Measurements from ENCODE around the gene DISC1. TPM values are rescaled to one million over a fixed set of nuclear protein-coding genes. Genes with fewer than 3 reads are reported as not detected.

The DISC1 gene
- total RNA-seq, 1 experiment from 2014 or later = 1.8 TPM

DNA sequence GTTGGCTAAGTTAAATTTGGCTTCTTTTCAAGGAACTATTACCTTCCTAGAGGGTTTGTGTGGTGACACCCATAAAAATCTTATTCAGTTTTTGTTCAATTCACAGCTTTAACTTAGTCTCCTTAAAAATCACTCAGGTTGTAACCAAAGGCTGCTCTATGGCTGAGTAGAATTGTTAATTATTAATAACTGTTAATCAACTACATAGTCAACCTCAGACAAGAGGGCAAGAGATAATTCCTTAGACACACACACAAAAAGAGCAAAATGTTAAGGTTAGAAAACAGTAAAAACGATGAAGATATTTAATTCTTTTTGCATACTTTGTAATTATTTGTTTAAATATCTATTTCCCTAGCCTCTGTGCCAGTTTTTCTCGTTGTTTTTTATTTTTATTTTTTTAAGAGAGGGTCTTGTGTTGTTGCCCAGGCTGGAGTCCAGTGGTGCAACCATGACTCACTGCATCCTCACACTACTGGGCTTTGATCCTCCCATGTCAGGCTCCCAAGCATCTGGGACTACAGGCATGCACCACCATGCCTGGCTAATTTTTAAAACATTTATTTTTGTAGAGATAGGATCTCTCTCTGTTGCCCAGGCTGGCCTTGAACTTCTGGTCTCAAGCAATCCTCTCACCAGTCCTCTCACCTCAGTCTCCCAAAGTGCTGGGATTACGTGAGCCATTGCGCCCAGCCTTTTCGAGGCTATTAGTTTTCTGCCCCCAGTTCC lies 215.2 kb downstream of the DISC1 start:
- H3K27me3 ChIP-seq (replicated peaks; ENCODE audit: insufficient read depth, low read depth, low read length, poor library complexity) = no peaks in the 10 kb centered on the region
- no peaks in the 10 kb centered on the region for H3K4me1 ChIP-seq (ENCODE audit: insufficient read depth, low read length, poor library complexity, severe bottlenecking)
- TF ChIP-seq, protein P1, sequence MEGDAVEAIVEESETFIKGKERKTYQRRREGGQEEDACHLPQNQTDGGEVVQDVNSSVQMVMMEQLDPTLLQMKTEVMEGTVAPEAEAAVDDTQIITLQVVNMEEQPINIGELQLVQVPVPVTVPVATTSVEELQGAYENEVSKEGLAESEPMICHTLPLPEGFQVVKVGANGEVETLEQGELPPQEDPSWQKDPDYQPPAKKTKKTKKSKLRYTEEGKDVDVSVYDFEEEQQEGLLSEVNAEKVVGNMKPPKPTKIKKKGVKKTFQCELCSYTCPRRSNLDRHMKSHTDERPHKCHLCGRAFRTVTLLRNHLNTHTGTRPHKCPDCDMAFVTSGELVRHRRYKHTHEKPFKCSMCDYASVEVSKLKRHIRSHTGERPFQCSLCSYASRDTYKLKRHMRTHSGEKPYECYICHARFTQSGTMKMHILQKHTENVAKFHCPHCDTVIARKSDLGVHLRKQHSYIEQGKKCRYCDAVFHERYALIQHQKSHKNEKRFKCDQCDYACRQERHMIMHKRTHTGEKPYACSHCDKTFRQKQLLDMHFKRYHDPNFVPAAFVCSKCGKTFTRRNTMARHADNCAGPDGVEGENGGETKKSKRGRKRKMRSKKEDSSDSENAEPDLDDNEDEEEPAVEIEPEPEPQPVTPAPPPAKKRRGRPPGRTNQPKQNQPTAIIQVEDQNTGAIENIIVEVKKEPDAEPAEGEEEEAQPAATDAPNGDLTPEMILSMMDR (conservative IDR thresholded peaks at IDR 0.05; ENCODE audit: low read depth, low read length) = no peak
- no peak for TF ChIP-seq EZH2 (IDR thresholded peaks at IDR 0.05; ENCODE audit: borderline replicate concordance, low read depth, low read length, poor library complexity, severe bottlenecking)
- ChIA-PET POLR2A (ENCODE audit: low non-redundant PET) (no interaction called here), CTCF (no interaction called here)
- intact Hi-C loops (cut with micrococcal nuclease; ENCODE audit: unreplicated experiment) = no loop called here
- H3K27ac ChIP-seq (ENCODE audit: low read depth, low read length, poor library complexity, severe bottlenecking) = no peak overlapping the region
- no TSS peak for BruUV-seq (replicated peaks)
- no peak overlapping the region for H3K4me3 ChIP-seq (ENCODE audit: low read depth, low read length, poor library complexity, severe bottlenecking)
- H3K9me3 ChIP-seq (ENCODE audit: low read depth, low read length, poor library complexity, severe bottlenecking) = no peaks in the 10 kb centered on the region
- no peaks in the 10 kb centered on the region for H3K36me3 ChIP-seq (ENCODE audit: insufficient read depth, low read length, poor library complexity, severe bottlenecking)
- no peak for DNase-seq (ENCODE audit: low spot score)

GRCh38 chr1:231842441-231842840 lies 215.9 kb downstream of the DISC1 start:
- H3K27me3 ChIP-seq (replicated peaks; ENCODE audit: insufficient read depth, low read depth, low read length, poor library complexity) = no peaks in the 10 kb centered on the region
- POLR2A ChIA-PET (ENCODE audit: low non-redundant PET) = no interaction called here
- TF ChIP-seq EZH2 (IDR thresholded peaks at IDR 0.05; ENCODE audit: borderline replicate concordance, low read depth, low read length, poor library complexity, severe bottlenecking) = no peak
- TF ChIP-seq, protein P1 (conservative IDR thresholded peaks at IDR 0.05; ENCODE audit: low read depth, low read length) = no peak
- H3K9me3 ChIP-seq (ENCODE audit: low read depth, low read length, poor library complexity, severe bottlenecking) = no peaks in the 10 kb centered on the region
- intact Hi-C loops (cut with micrococcal nuclease; ENCODE audit: unreplicated experiment) = no loop called here
- H3K27ac ChIP-seq (ENCODE audit: low read depth, low read length, poor library complexity, severe bottlenecking) = no peak overlapping the region
- no peaks in the 10 kb centered on the region for H3K36me3 ChIP-seq (ENCODE audit: insufficient read depth, low read length, poor library complexity, severe bottlenecking)
- DNase-seq (ENCODE audit: low spot score) = no peak
- BruUV-seq (replicated peaks) = no TSS peak
- CTCF ChIA-PET = no interaction called here
- H3K4me3 ChIP-seq (ENCODE audit: low read depth, low read length, poor library complexity, severe bottlenecking) = no peak overlapping the region
- no peaks in the 10 kb centered on the region for H3K4me1 ChIP-seq (ENCODE audit: insufficient read depth, low read length, poor library complexity, severe bottlenecking)

DNA sequence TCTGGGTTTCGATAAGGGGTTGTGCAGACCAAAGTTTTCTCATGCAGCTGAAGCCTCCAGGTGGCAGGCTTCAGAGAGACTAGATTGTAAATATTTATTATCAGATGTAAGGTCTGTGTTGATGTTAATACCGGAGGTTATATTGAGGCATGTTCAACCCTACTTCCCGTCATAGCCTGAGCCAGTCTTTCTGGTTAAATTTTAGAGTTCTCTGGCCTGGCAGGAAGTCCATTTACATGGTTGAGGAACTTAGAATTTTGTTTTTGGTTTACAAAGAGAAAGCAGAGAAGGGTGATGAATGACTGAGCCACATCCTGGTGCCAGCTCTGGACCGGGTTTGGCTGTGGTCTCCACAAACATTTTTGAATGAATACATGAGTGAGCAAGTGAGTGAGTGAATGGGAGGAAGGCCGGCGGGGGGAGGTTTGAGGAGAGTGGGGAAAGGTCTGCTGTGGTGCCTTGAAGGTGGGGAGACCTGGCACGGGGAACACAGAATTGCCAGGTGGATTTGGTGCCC lies 218.5 kb downstream of the DISC1 start:
- Histone ChIP-seq H3K9me3 (ENCODE audit: low read depth, low read length, poor library complexity, severe bottlenecking) (no peaks in the 10 kb centered on the region), H3K4me3 (ENCODE audit: low read depth, low read length, poor library complexity, severe bottlenecking) (no peak overlapping the region), H3K4me1 (ENCODE audit: insufficient read depth, low read length, poor library complexity, severe bottlenecking) (no peaks in the 10 kb centered on the region), H3K36me3 (ENCODE audit: insufficient read depth, low read length, poor library complexity, severe bottlenecking) (no peaks in the 10 kb centered on the region), H3K27ac (ENCODE audit: low read depth, low read length, poor library complexity, severe bottlenecking) (no peak overlapping the region), H3K27me3 (replicated peaks; ENCODE audit: insufficient read depth, low read depth, low read length, poor library complexity) (no peaks in the 10 kb centered on the region)
- ChIA-PET POLR2A (ENCODE audit: low non-redundant PET) (no interaction called here), CTCF (no interaction called here)
- intact Hi-C loops (cut with micrococcal nuclease; ENCODE audit: unreplicated experiment) = no loop called here
- TF ChIP-seq, protein P1 (conservative IDR thresholded peaks at IDR 0.05; ENCODE audit: low read depth, low read length) = no peak
- TF ChIP-seq EZH2 (IDR thresholded peaks at IDR 0.05; ENCODE audit: borderline replicate concordance, low read depth, low read length, poor library complexity, severe bottlenecking) = no peak
- no peak for DNase-seq (ENCODE audit: low spot score)
- no TSS peak for BruUV-seq (replicated peaks)
